Amniotic epithelial cell (primary cell): ENCODE results near the gene ADRA2C.
"Not testable (repeated sequence)": the region's sequence is repeated elsewhere in the genome, so short reads cannot be mapped to it uniquely, and the experiment has no call there.

ENCODE experiments used
- DNase-seq: peaks from one replicate; pipeline ENCODE4 v3.0.0-alpha.2; 2010; ENCODE audit warnings: low read depth

The ADRA2C gene

GRCh38 chr4:3813151-3814052 lies 47.2 kb downstream of the ADRA2C start:
- DNase-seq, result no peak

GRCh38 chr4:3814053-3814570 lies 47.9 kb downstream of the ADRA2C start:
- DNase-seq, result no peak

- DNase-seq, result not testable (repeated sequence)
Observed at GRCh38 chr4:3814838-3815237, 48.7 kb downstream of the ADRA2C start.

GRCh38 chr4:3816256-3816825 lies 50.2 kb downstream of the ADRA2C start:
- DNase-seq, result no peak

GRCh38 chr4:3816983-3817960 lies 51.1 kb downstream of the ADRA2C start:
- DNase-seq, result no peak
